Right lobe of liver (tissue), 4 donors: ENCODE measurements around the gene LRFN2.

Source experiments
- CTCF ChIP-seq, 4 donors: fragments of 200-600 bp in 3 of 4; fragments of 450-650 bp in 1 of 4; IDR thresholded peaks; one replicate each; pipeline versions ENCODE4 v1.5.1 to v1.8.0; 2016 to 2022; ENCODE audit warnings: antibody characterized with exemption in 4 of 4, mild to moderate bottlenecking in 2 of 4
- POLR2A ChIP-seq: fragments of 450-650 bp; IDR thresholded peaks from one replicate; pipeline ENCODE4 v1.6.1; 2017; ENCODE audit warnings: antibody characterized with exemption, mild to moderate bottlenecking
- donor health status: DM: no; HTN: no; CAD: no.
- donor health status: DM: no; HTN: no; CAD: no.
- donor health status: DM: no; HTN: yes; CAD: no.

GRCh38 chr6:40350747-40351217 is 236.4 kb downstream of the LRFN2 start:
- TF ChIP-seq CTCF (IDR thresholded peaks at IDR 0.05): no peak
- TF ChIP-seq POLR2A: no peak
